A549 treated with CpdA at 1 μM for 4 hours (cell line): ENCODE data around the gene TMEM161B. TPM values are rescaled to one million over a fixed set of nuclear protein-coding genes. Genes with fewer than 3 reads are reported as not detected.

Experiments used
- total RNA-seq: library from RNA; stranded (reverse); fragments of 200-300 nt; extraction: Qiagen RNA extraction; gene quantifications from 5 replicates; pipeline ENCODE4 v1.2.3, GENCODE V29; 2022; ENCODE audit warnings: low read depth

The TMEM161B gene
- 8.0 to 11.4 TPM (median 8.9 TPM) in 5 replicates for total RNA-seq

DNA sequence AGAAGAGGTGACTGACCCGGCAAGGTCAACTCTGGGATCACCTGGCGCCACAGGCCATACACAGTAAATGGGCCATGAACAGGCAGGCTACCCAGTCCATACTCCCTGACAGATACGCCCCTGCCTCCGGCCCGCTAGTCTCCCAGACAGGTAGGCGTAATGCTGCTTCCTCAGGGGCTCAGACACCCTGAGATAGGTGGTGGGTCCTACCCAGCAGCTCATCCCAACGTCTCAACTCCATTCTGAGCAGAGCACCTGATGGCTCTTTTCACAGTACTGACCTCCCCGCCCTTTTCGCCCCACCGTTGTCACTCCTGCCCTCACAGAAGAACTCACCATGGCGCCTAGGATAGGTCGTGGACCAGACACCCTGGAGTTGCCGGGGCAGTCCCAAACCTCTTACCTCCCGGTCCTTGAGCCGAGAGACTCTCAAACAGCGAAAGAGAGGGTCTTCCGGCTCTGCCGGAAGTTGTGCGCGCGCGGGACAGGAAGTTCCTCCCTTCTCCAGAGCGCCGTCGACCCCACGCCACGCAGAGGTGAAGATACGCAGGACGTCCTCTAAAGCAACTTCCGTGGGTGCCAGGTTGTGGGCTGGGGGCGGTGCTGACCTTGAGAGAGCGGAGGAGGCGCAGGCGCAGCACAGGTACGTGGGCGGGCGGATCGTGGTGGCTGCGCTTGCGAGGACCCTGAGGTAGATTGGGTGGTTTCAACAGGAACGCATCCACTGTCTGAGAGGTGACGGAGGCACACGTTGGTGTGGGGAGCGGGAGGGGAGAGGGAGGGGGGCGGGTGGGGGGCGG is at the start of gene TMEM161B:
Gene TMEM161B, minus strand, starts transcription at position 461 of the 800 bp plus-strand sequence. Its CDS starts 122 bp downstream, at position 339.

